ENCODE data around the gene TTLL8.

GRCh38 chr22:50010676-50011446 lies 47.2 kb downstream of the TTLL8 start:
- no peak for TF ChIP-seq CTCF (IDR thresholded peaks at IDR 0.05; ENCODE audit: low read length)
- TF ChIP-seq EZH2 (optimal IDR thresholded peaks at IDR 0.05; ENCODE audit: low read depth, low read length), result peak; percentile 82
